WI38 (cell line): ENCODE measurements around the gene FOXP3.

Experiments
- H3K4me3 ChIP-seq: 2 replicates; pipeline ENCODE4 v1.5.1; 2011; ENCODE audit warnings: low read depth, mild to moderate bottlenecking, control low read depth, low read length
- TF ChIP-seq, protein P1 (sequence below): IDR thresholded peaks from 2 replicates; pipeline ENCODE4 v1.5.1; 2012; ENCODE audit warnings: low read depth, mild to moderate bottlenecking, control low read depth, low read length

The FOXP3 gene

DNA sequence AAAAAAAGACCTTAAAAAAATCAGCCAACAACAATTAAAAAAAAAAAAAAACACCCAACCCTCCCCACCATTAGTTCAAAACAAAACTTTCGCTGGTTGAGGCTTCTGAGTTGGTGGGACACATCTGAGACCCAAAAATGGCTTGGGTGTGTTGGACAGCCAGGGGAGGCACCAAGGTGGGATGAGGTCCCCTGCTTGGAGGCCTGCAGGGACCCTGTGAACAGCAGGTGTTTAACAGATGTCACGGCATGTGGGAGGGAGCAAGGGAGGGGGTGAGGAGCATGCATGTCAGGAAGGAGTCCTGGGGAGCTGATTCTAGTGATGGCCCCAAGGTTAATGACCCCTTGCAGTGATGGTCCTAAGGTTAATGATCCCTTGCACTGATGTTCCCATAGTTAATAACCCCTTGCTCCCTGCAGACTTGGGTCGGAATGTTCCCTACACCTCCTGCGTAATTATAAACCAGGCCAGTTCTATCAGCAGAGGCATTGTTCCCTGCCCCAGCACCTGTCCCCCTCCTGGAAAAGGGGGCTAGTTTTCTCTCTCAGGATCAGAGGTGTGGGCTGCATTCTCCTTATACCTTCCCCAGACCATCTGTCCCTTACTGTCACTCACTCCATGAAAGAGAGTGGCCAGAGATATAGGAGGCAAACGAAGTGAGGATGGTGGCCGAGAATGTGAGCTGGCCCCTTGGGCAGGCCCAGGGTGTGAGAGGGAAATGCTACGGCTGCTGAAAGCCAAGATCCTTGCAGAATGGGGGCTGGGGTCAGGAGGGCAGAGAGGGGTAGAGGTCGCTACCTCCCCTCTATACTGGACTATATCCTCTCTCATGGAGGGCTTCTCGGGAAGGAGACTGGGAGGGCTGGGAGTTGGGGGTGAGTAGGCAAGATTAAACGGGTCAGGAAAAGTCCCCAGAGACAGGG lies 2.3 kb upstream of the FOXP3 start:
- no peak overlapping the region for H3K4me3 ChIP-seq
- TF ChIP-seq, protein P1, sequence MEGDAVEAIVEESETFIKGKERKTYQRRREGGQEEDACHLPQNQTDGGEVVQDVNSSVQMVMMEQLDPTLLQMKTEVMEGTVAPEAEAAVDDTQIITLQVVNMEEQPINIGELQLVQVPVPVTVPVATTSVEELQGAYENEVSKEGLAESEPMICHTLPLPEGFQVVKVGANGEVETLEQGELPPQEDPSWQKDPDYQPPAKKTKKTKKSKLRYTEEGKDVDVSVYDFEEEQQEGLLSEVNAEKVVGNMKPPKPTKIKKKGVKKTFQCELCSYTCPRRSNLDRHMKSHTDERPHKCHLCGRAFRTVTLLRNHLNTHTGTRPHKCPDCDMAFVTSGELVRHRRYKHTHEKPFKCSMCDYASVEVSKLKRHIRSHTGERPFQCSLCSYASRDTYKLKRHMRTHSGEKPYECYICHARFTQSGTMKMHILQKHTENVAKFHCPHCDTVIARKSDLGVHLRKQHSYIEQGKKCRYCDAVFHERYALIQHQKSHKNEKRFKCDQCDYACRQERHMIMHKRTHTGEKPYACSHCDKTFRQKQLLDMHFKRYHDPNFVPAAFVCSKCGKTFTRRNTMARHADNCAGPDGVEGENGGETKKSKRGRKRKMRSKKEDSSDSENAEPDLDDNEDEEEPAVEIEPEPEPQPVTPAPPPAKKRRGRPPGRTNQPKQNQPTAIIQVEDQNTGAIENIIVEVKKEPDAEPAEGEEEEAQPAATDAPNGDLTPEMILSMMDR, result no peak

DNA sequence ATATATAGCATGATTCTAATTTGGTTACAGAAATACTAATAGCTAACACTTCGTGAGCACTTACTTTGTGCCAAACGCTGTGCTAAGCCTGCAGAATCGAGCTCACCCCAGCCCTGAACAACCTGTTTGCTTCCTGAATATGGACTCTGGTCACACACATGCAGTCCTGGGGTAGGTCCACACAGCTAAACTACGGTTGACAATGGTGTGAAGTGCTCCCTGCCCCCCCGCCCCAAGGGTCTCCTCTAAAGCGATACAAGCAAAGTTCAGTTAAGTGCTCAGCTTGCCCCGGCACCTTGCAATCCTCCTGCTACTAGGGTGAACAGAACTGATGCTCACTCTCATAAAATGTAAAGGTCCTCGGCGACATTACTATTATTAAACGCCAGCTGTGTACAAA lies 879 bp downstream of the FOXP3 start:
- TF ChIP-seq, protein P1, result no peak
- H3K4me3 ChIP-seq, result no peak overlapping the region

DNA sequence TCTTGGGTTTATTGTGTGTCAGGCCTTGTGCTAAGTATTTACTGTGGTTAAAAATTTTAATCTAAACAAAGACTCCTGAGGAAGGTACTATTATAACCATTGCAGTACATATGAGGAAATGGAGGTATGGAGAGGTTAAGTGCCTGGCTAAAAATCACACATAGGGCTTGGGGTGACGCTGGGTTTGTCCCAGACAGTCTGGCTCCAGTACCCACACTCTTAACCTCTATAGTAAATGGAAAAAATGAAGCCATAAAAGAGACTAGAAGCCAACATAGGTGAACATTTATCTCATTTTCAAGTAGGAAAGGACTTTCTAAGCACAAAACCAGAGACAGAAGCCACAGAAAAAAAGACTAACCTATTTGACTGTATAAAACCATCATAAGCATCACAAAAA lies 1.9 kb downstream of the FOXP3 start:
- no peak overlapping the region for H3K4me3 ChIP-seq
- TF ChIP-seq, protein P1, result no peak

DNA sequence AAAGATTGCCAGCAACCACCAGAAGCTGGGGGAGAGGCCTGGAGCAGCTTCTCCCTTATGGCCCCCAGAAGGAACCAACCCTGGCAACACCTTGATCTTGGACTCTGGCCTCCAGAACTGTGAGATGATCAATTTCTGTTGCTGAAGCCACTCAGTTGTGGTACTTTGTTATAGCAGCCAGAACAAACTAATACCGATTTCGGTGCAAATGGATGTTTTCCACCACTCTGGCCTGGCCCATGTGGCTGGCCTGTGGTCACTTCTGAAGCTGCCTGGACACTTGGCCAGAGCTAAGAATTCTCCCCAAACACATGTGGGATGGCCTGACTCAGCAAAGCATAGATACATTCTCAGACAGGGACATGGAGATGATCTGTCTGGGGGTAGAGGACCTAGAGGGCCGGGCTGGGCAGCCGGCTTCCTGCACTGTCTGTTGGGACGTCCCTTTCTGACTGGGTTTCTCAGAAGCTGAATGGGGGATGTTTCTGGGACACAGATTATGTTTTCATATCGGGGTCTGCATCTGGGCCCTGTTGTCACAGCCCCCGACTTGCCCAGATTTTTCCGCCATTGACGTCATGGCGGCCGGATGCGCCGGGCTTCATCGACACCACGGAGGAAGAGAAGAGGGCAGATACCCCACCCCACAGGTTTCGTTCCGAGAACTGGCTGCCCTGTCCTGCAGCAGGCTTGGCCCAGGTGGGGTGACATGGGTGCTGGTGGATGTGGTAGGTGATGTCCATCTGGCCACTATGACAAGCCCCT lies 4.1 kb downstream of the FOXP3 start:
- H3K4me3 ChIP-seq, result no peak overlapping the region
- TF ChIP-seq, protein P1, result no peak

DNA sequence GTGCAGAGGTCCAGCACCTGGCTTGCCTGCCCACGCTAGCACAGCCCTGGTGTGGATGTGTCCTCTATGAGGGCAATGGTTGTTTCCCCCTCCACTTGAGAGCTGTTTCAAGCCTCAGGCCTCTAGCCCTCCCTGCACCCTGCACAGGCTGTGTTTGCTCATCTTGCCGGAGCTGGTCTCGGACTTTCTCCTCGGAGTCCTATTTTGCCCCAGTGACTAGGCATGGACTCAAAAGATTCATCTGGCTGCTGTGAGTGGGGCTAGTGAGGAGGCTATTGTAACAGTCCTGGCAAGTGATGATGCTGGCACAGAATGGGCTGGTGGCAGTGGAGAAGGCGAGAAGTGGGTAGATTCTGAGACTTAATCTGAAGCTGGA lies 5.8 kb downstream of the FOXP3 start:
- H3K4me3 ChIP-seq, result no peak overlapping the region
- TF ChIP-seq, protein P1, result no peak

DNA sequence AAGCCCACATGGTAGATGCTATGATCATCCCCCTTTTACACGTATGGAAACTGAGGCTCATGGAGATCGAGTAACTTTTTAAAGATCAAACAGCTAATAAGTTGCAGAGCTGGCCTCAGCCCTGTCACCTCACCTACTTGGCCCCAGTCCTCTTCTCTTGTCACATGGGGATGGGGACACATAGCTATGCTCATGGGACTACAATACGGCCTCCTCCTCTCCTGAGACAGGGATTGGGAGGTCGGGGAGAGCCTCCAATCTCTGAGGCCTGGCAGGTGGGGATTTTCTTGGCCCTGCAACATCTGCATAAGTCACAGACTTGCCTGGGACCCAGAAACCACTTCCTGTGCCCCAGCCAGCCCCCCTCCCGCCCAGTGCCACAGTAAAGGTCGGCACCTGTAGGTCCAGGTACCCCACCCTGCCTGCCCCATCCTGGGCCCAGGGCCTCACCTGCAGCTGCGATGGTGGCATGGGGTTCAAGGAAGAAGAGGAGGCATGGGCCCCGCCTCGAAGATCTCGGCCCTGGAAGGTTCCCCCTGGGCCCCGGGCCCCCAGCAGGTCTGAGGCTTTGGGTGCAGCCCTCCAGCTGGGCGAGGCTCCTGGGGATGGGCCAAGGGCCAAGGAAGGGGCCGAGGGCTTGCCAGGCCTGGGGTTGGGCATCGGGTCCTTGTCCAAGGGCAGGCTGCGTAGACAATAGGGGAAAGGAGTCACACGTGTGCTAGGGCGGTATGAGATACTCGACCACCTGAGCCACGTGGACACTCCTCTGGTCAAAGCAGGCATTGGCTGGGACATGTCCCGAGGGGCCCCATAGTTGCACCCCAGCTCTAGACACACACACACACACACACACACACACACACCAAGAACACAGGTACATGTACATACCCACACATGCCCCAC lies 6.4 kb downstream of the FOXP3 start:
- TF ChIP-seq, protein P1, result no peak

More for the DNA sequence above, 6.4 kb downstream of the FOXP3 start:
- no peak overlapping the region for H3K4me3 ChIP-seq
